ACHN (cell line): ENCODE measurements around the gene PGS1.

Experiments
- DNase-seq: peaks from one replicate; pipeline ENCODE4 v3.0.0-alpha.2; 2015
- in situ Hi-C: cut with HindIII; loops from 2 replicates; pipeline ENCODE4 v1.10.0; 2017; ENCODE audit warnings: low sequenced_read_pairs, low pct_ligation_motif_present, low pct_unique_long_range_greater_than_20kb

Gene PGS1

DNA sequence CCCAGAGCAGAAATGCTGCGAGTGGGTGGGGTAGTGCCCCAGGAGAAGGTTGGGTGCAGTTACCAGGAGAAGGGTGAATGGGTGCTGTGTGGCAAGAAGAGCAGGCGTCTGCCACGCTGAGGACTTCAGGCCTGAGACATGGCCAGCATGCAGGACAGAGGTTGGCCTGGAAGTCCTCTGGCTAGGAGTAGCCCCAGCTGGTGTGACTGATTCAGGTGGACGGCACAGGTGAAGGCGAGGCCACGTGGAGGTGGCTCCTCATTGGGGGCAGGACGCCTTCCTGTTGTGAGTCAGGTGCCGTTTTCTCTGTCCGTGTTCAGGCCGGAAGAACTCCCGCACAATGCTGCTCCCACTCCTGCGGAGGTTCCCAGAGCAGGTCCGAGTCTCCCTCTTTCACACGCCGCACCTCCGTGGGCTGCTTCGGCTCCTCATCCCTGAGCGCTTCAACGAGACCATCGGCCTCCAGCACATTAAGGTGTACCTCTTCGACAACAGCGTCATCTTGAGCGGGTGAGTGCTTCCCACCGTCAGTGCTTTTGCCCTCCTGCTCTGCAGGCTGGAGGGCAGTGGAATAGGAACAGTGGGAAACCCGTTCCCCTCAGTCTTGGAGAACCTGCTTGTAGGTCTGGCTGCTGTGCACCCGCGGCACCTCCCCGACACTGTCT is 20.7 kb downstream of the PGS1 start:
- DNase-seq: no peak
- in situ Hi-C loops: no loop called here

GRCh38 chr17:78399693-78400144 is 21.3 kb downstream of the PGS1 start:
- no peak for DNase-seq
- in situ Hi-C loops: no loop called here

GRCh38 chr17:78400581-78401240 is 22.3 kb downstream of the PGS1 start:
- in situ Hi-C loops: no loop called here
- no peak for DNase-seq

DNA sequence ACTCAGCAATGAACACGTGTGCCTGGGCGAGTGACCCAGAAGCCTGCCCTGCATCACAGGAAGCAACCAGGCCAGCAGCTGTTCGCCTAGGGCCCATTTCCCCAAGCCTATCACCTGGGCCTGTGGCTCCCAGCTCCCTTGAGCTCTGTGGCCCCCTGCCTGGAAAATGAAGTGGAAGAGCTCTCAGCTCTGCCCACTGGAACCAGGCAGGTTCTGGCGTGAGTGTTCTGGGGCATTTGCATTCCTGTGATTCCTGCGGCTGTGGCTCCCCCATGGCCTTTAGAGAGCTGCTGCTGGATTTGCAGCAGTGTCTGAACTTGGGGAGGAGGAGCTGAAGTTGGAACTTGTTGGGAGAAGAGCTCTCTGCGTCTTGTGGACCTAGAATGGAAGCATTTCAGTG is 22.8 kb downstream of the PGS1 start:
- no peak for DNase-seq
- in situ Hi-C loops: no loop called here

GRCh38 chr17:78401891-78402290 is 23.4 kb downstream of the PGS1 start:
- DNase-seq: no peak
- in situ Hi-C loops: no loop called here

DNA sequence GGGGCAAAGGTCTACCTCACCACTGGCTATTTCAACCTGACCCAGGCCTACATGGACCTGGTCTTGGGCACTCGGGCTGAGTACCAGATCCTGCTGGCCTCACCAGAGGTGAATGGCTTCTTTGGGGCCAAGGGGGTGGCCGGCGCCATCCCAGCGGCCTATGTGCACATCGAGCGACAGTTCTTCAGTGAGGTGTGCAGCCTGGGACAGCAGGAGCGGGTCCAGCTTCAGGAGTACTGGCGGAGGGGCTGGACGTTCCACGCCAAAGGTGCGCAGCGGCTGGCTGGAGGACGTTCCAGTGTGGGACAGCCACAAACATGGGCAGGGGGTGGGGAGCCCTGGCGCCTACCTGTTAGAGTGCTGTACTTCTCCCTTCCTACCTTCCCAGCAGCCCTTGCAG is 25.4 kb downstream of the PGS1 start:
- no peak for DNase-seq
- in situ Hi-C loops: no loop called here

DNA sequence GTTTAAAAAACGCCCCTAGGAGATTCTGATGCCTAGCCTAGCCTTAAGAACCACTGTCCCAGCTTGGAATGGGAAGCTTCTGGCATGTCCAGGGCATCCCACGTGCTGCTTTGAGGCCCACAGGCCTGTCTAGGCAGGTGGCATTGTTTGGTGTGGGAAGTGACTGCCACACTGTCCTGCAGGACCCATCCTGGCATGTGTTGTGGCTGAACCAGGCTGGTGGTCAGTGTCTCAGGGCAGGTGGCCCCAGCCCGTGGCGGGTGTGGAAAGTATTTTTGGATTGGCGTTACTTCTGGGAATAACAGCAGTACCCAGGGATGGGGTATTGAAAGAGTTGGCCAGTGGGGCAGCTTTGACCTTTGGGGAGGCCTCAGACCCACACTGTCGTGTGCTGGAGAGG is 27.9 kb downstream of the PGS1 start:
- no peak for DNase-seq
- in situ Hi-C loops: no loop called here

- in situ Hi-C loops: no loop called here
- no peak for DNase-seq
These were observed 28.5 kb downstream of the PGS1 start for GRCh38 chr17:78406920-78407319.

DNA sequence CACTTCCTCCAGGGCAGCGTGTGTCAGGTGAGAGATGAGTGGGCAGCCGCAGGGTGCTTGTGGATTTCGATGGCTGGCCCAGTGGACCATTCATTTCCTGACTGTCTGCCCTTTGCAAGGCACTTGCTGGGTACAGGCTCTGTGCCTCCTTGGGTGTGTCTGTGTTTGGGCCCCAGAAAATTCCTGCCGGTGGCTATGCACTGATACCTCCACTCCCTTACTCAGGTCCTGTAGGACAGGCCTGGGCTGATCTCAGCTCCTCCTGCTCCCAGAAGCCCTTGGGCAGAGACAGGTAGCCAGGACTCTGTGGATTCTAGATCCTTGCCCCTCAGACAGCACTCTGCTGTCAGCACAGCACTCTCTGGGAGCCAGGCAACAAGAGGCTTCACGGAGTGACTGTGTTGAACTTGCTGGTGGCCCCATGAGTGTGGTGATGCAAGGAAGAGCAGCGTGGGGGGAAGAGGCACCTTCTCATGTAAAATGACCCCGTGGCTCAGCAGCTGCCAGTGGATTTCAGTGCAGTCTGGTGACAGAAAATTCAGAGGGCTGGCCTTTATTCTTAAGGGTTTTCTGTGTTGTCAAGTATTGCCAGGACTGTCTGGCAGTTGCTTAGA is 29.0 kb downstream of the PGS1 start:
- in situ Hi-C loops: no loop called here
- no peak for DNase-seq

DNA sequence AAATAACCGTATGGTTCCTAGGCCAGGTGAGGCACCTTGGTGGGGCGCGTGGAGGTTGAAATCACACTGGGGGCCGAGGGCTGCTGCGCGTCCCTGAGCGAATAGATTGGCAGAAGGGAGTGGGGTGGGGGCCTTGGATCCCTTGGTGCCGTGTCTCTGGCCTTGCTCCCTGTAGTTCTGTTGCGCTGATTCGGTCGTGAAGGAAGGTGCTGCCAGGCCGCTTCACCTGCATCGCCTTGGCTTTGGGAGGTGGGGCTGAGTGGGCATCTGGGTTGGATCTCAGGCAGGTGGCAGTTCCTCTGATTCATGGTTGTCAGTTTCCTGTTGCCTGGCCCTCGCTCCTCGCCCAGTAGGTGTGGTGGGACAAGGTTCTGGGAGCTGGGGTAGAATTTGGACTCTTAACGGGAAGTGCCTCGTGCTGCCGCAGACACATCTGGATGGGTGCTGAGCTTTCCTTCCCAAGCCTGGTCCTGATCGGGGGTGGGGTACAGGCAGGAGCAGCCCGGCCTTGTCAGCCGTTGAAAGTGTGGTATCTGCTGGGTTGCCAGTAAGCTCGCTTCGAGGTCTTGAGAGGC is 30.1 kb downstream of the PGS1 start:
- DNase-seq: no peak
- in situ Hi-C loops: no loop called here

DNA sequence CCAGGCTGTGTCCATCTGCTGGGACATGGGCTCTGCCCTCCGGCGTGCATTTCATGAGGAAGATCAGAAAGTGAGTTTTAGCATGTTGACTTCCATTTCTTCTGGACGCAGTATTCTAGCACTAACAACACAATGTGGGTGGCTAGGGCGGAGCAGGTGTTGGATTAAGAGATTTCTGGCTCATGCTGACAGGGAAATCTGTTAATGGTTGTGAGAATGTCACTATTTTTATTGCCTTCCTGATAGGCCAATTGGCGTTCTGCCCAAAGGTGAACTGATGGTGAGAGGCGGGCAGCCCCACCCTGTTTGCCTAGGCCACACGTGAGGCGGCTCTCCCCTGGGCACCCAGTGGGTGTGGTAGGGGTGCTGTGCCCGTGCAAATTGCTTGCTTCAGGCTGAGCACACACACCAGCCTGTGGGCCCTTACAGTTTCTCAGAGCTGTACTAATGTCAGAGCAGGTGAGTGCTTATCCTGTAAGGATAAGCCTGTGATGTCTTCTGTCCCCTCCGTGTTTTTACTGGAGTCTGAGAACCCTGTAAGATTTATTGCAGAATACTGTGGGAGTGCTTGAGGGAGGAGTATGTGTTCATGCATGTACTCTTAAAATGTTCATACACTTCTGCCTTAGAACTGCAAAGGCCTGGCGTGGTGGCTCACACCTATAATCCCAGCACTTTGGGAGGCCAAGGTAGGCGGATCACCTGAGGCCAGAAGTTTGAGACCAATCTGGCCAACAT is 30.9 kb downstream of the PGS1 start:
- in situ Hi-C loops: no loop called here
- no peak for DNase-seq

GRCh38 chr17:78411241-78411857 is 32.9 kb downstream of the PGS1 start:
- in situ Hi-C loops: no loop called here
- DNase-seq: no peak

DNA sequence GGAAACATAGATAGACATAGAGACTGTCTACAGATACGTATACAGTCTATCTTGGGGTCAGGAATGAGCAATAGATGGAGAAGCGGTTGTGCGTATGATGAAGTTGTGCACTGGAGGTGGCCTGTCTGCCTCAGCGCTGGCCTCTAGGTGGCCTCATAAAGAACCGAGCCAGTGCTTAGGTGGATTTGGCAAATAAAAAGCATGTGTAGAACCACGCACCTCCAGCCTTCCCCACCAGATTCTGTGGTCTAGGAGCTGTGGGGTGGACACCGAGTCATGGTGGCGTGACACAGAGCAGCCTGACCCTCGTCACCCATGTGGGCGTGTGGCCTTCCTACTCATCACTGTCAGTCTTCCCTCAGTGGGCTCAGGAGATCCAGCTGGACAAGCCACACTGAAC is 34.0 kb downstream of the PGS1 start:
- peak; percentile 16 for DNase-seq
- in situ Hi-C loops: no loop called here

GRCh38 chr17:78414178-78415162 is 36.0 kb downstream of the PGS1 start:
- in situ Hi-C loops: no loop called here
- DNase-seq: no peak

DNA sequence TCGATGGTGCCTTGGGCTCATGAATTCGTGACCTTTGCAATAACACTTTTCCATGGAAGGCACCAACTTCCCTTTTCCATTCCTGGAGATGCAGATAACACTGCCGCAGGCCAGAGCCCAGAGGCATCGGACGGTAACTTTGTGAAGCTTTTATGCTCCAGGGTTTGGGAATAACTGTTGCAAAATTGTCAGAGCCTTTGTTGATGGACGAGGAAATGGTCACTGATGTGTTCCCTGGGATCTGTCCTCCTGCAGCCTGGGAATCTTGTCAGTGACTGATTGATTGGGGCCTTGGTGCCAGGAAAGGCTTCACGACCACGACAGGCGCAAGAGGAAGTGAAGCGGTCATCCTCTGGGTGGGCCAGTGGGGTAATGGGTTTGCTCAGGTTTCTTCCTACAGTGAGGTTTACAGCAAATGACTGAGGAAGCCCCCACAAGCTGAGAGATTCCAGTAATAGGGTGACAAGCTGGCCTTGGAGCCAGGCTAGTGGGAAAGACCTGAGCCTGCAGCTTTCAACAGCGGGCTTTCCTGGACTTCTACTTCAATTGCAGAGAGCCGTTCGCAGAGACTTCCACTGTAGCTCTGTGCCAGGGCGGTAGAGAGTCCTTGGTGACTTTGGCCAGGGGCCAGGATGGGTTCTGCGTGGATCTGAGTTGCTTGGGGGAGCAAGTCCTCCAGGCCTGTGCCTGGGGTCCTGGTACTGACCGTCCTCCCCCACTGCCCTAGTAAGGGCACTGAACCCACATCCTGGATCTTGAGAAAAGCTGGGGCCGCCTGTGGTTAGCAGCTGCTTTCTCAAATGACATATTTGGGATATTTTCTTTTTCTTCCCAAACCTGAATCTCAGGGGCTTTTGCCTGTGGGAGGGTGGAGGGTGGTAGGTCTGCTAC is 37.6 kb downstream of the PGS1 start:
- no peak for DNase-seq
- in situ Hi-C loops: no loop called here

DNA sequence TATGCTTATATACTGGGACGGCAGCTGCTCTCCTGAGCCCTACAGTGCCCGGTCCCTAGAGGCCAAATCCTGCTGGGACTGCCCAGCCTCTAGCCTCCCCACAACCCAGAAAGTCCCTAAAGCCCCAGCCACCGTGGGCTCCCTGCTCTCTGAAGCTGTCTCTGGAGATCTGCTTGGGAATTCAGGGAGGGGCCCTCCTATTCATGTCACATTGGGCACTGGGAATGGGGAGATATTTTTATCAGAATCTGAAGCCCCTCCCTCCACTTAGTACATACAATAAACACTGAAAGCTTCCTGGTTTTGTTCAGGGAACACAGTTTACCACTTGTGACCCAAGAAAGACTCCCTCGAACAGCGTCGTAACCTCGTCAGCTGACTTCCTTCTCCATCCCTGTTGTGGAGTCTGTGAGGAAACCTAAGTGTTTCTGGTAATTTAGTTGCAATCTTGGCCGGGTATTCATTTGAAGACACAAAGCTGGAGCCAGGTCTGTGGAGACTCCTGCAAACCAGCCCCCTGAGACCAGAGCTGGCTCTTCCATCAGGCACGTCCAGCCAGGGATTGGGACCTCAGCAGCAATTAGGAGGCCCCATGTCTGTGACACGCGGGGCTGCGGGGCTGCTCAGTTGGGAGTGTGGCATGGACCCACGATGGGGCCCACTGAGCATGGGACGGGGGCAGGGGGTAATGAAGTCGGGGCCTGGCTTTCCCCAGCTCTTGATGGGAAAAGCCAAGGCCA is 38.5 kb downstream of the PGS1 start:
- in situ Hi-C loops: no loop called here

More for the DNA sequence above, 38.5 kb downstream of the PGS1 start:
- DNase-seq: no peak
